HepG2 (cell line): Measurements from ENCODE around the gene EFNA2. TPM values are rescaled to one million over a fixed set of nuclear protein-coding genes. Genes with fewer than 3 reads are reported as not detected.

ENCODE experiments used
- ATAC-seq: fragments of 200-7000 bp; cut with Tn5 transposase; 3 replicates; pipeline ENCODE4 v1.9.1; 2020; ENCODE audit warnings: mild to moderate bottlenecking, moderate library complexity
- BruUV-seq: library from RNA; stranded (reverse); fragments of 400-500 nt; replicated peaks from 2 replicates; lab custom pipeline; 2021; lab: Mats Ljungman, UMichigan
- CTCF ChIA-PET: fragments of 300-600 bp; formaldehyde crosslinking; extraction: SDS; loops from one replicate; lab custom pipeline; 2021; ENCODE audit warnings: low total read pairs, inconsistent platforms, low intra/inter-chr PET ratio; lab: Yijun Ruan, JAX
- POLR2A ChIA-PET: fragments of 350-600 bp; sonication (Branson Sonifier 250); formaldehyde crosslinking; loops from one replicate; lab custom pipeline; 2020; ENCODE audit warnings: antibody characterized with exemption, inconsistent platforms; lab: Yijun Ruan, JAX
- DNase-seq: peaks from one replicate; pipeline ENCODE4 v3.0.0-alpha.2; 2015; ENCODE audit warnings: low spot score
- FAIRE-seq: peaks from 3 replicates; lab custom pipeline; 2011; peaks lifted over from hg19 to GRCh38; lab: Jason Lieb, UNC
- H2AFZ ChIP-seq: one replicate; pipeline ENCODE4 v1.6.1; 2011; ENCODE audit warnings: low read length, inconsistent platforms
- H3K27ac ChIP-seq: fragments of 300-600 bp; 3 replicates; pipeline ENCODE4 v1.8.0; 2011; ENCODE audit warnings: mixed run types, mild to moderate bottlenecking, mixed read lengths, low read length, inconsistent platforms; ENCODE audit not compliant: insufficient read depth; ENCODE audit errors: extremely low read length
- H3K27me3 ChIP-seq, 2 experiments: fragments of 200-600 bp in 1 of 2; 2 replicates in 1 of 2; 3 replicates in 1 of 2; pipeline versions ENCODE4 v1.6.0 to v1.8.0; 2011; ENCODE audit warnings: low read length in 2 of 2, mild to moderate bottlenecking in 2 of 2, moderate library complexity in 2 of 2, inconsistent platforms in 1 of 2; ENCODE audit not compliant: insufficient read depth in 2 of 2, control insufficient read depth in 1 of 2
- H3K36me3 ChIP-seq, 2 experiments: fragments of 200-600 bp in 1 of 2; replicated peaks in 1 of 2; 2 replicates in 1 of 2; 3 replicates in 1 of 2; pipeline versions ENCODE4 v1.5.1 to v1.8.0; 2011; ENCODE audit warnings: low read length in 2 of 2, inconsistent platforms in 1 of 2; ENCODE audit not compliant: insufficient read depth in 2 of 2, control insufficient read depth in 1 of 2
- H3K4me1 ChIP-seq: 2 replicates; pipeline ENCODE4 v1.5.1; 2012; ENCODE audit warnings: low read length, inconsistent platforms; ENCODE audit not compliant: insufficient read depth
- H3K4me2 ChIP-seq: 2 replicates; pipeline ENCODE4 v1.6.0; 2011; ENCODE audit warnings: low read depth, low read length, inconsistent platforms
- H3K4me3 ChIP-seq, 3 experiments: fragments of 200-600 bp in 1 of 3; sonication (generic), shearing (Covaris generic) in 1 of 3; replicated peaks in 1 of 3; 2 replicates each; pipeline ENCODE4 v1.5.1; 2011 to 2016; ENCODE audit warnings: low read length in 3 of 3, inconsistent platforms in 2 of 3, low read depth in 2 of 3, mild to moderate bottlenecking in 2 of 3, control low read depth in 1 of 3, mixed read lengths in 1 of 3; ENCODE audit not compliant: insufficient read depth in 1 of 3
- H3K79me2 ChIP-seq: one replicate; pipeline ENCODE4 v1.6.1; 2011; ENCODE audit warnings: low read length, inconsistent platforms; ENCODE audit not compliant: insufficient read depth
- H3K9ac ChIP-seq: 2 replicates; pipeline ENCODE4 v1.6.0; 2011; ENCODE audit warnings: mild to moderate bottlenecking, low read depth, low read length, inconsistent platforms; ENCODE audit not compliant: insufficient read depth
- H3K9me3 ChIP-seq: 2 replicates; pipeline ENCODE4 v1.5.1; 2012; ENCODE audit warnings: mild to moderate bottlenecking, low read length
- H4K20me1 ChIP-seq: 2 replicates; pipeline ENCODE4 v1.6.0; 2011; ENCODE audit warnings: inconsistent platforms, mild to moderate bottlenecking, low read length, moderate library complexity; ENCODE audit not compliant: insufficient read depth
- AGO2 ChIP-seq: fragments of 200-400 bp; formaldehyde crosslinking; optimal IDR thresholded peaks from 2 replicates; pipeline ENCODE3; 2017; ENCODE audit warnings: mild to moderate bottlenecking, low read depth, low read length, moderate library complexity
- HOXD1 ChIP-seq: sonication (generic); formaldehyde crosslinking; IDR thresholded peaks from 2 replicates; pipeline ENCODE4 v1.5.0; 2020; ENCODE audit warnings: missing genetic modification reagents
- YY1 ChIP-seq: IDR thresholded peaks from 2 replicates; pipeline ENCODE4 v1.6.1; 2011; ENCODE audit warnings: low read length, low read depth, moderate library complexity, mild to moderate bottlenecking; ENCODE audit not compliant: insufficient read depth, insufficient replicate concordance
- ZNF501 ChIP-seq: sonication (generic); formaldehyde crosslinking; IDR thresholded peaks from 2 replicates; pipeline ENCODE4 v1.5.1; 2020; ENCODE audit warnings: mild to moderate bottlenecking, moderate library complexity, missing genetic modification reagents
- ZNF510 ChIP-seq: sonication (generic); formaldehyde crosslinking; IDR thresholded peaks from 2 replicates; pipeline ENCODE4 v1.4.0; 2020; ENCODE audit warnings: low read depth, mild to moderate bottlenecking, missing genetic modification reagents
- ZNF572 ChIP-seq: sonication (generic); formaldehyde crosslinking; IDR thresholded peaks from 2 replicates; pipeline ENCODE4 v1.5.1; 2020; ENCODE audit warnings: mild to moderate bottlenecking, missing genetic modification reagents
- ZNF607 ChIP-seq: sonication (generic); formaldehyde crosslinking; IDR thresholded peaks from 2 replicates; pipeline ENCODE4 v1.5.1; 2020; ENCODE audit warnings: missing genetic modification reagents, mild to moderate bottlenecking, borderline replicate concordance
- ZNF746 ChIP-seq: sonication (generic); formaldehyde crosslinking; IDR thresholded peaks from 2 replicates; pipeline ENCODE4 v1.8.0; 2022; ENCODE audit warnings: mild to moderate bottlenecking, missing genetic modification reagents
- ZSCAN31 ChIP-seq: sonication (generic); formaldehyde crosslinking; IDR thresholded peaks from 2 replicates; pipeline ENCODE4 v1.5.0; 2020; ENCODE audit warnings: low read depth, mild to moderate bottlenecking, missing genetic modification reagents
- WGBS: methylation state at CpG from one replicate; pipeline ENCODE4 v1.1.6; 2017; ENCODE audit warnings: low lambda C conversion rate; 5-methylcytosine and 5-hydroxymethylcytosine counted together
- in situ Hi-C: cut with HindIII; loops from 2 replicates; pipeline ENCODE4 v1.10.0; 2017; ENCODE audit warnings: low pct_unique_long_range_greater_than_20kb; ENCODE audit not compliant: extremely low pct_ligation_motif_present
- intact Hi-C: fragments of 100-400 bp; cut with micrococcal nuclease; formaldehyde crosslinking; loops from one replicate; pipeline ENCODE4 v1.10.0; 2022; ENCODE audit not compliant: unreplicated experiment
- polyA plus RNA-seq, 8 experiments: library from polyadenylated mRNA; depleted of rRNA in 3 of 8; stranded (reverse) in 7 of 8; unstranded in 1 of 8; fragments of >200 nt; fragmentation: Illumina TruSeq in 4 of 8; extraction: Trizol in 4 of 8; gene quantifications; 2 replicates each; pipeline versions ENCODE4 v1.2.1 to v1.2.3, GENCODE V29; 2011 to 2016; ENCODE audit warnings: low read depth in 4 of 8, missing spikeins in 1 of 8, mixed read lengths in 1 of 8; ENCODE audit not compliant: insufficient read depth in 1 of 8
- total RNA-seq, 5 experiments: library from RNA; depleted of rRNA; stranded (reverse); fragments of >200 nt; fragmentation: Illumina TruSeq; extraction: Trizol; gene quantifications; 2 replicates each; pipeline ENCODE4 v1.2.3, GENCODE V29; 2016; ENCODE audit warnings: low read depth in 1 of 5
- TF ChIP-seq, protein P1 (sequence below), 2 experiments: fragments of 450-650 bp in 1 of 2; sonication (generic) in 1 of 2; formaldehyde crosslinking in 1 of 2; IDR thresholded peaks; 2 replicates each; pipeline versions ENCODE4 v1.6.1 to v1.8.0; 2016 to 2022; ENCODE audit warnings: antibody characterized with exemption in 1 of 2, mild to moderate bottlenecking in 1 of 2, missing genetic modification reagents in 1 of 2
- TF ChIP-seq, protein P2 (sequence below): sonication (generic); formaldehyde crosslinking; IDR thresholded peaks from 2 replicates; pipeline ENCODE4 v1.5.1; 2020; ENCODE audit warnings: missing genetic modification reagents, mild to moderate bottlenecking, borderline replicate concordance
- TF ChIP-seq, protein P3 (sequence below): sonication (generic); formaldehyde crosslinking; IDR thresholded peaks from 2 replicates; pipeline ENCODE4 v1.4.0; 2020; ENCODE audit warnings: missing genetic modification reagents
- TF ChIP-seq, protein P4 (sequence below): sonication (generic); formaldehyde crosslinking; IDR thresholded peaks from 2 replicates; pipeline ENCODE4 v1.4.0; 2020; ENCODE audit warnings: mild to moderate bottlenecking, missing genetic modification reagents

Gene EFNA2
- total and polyA plus RNA-seq, 2 of the 13 experiments (the other 11 are each of a cell fraction or from before 2014, with no cell fraction given): 6.0 to 9.9 TPM

DNA sequence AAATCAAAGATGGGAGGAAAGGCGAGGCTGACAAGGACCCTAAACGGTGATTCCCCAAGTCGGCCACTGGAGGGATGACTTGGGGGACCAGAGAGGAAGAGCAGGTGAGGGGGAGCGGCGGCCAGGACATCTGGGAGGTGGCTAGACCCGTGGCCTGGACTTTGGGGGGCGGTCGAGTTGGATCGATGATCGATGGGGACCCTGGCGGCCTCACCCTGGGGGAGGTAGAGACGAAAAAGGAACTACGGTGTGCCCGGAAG lies 24.2 kb upstream of the EFNA2 start:
- Histone ChIP-seq H3K27me3 (no peaks in the 10 kb centered on the region), H3K4me1 (peaks cover 77% of the 10 kb centered on the region), H3K27ac (peak overlapping the region; percentile 81), H3K9me3 (no peaks in the 10 kb centered on the region), H3K36me3 (peaks cover 4 to 15% of the 10 kb centered on the region in 2 experiments; a peak in 2 of 5 replicates), H3K4me3 (peak overlapping the region; percentile 71 to 81 (median 80)), H4K20me1 (peaks cover 29% of the 10 kb centered on the region; the same call in 1 of the 2 replicates), H3K4me2 (peak overlapping the region; percentile 98), H2AFZ (no peak overlapping the region), H3K79me2 (peaks cover 3% of the 10 kb centered on the region), H3K9ac (peak overlapping the region; percentile 78)
- no TSS peak for BruUV-seq
- no peak for ATAC-seq
- intact Hi-C loops: no loop called here
- in situ Hi-C loops: no loop called here
- WGBS: under 1% methylated on average over 14 of the region's 14 CpGs
- DNase-seq: no peak
- FAIRE-seq: no peak
- ChIA-PET CTCF (no interaction called here), POLR2A (interaction anchor here (1.3 to 13.7 kb wide), 7 partner anchors 3 to 23 kb away, joined by 4 to 668 read pairs (median 9); partner anchors contain the start of genes ATP5F1D, CIRBP, FAM174C and MIDN)
- TF ChIP-seq ZNF510 (CRISPR knock-in tag) (no peak), ZNF607 (CRISPR knock-in tag) (peak; percentile 14), AGO2 (peak; percentile 56), ZNF501 (CRISPR knock-in tag) (peak; percentile 58; the same call in 1 of the 2 replicates), YY1 (no peak), ZSCAN31 (CRISPR knock-in tag) (0 out of 2 replicates have a peak, but pooled peaks have one; percentile 12), HOXD1 (peak; percentile 23; the same call in 1 of the 2 replicates), ZNF746 (CRISPR knock-in tag) (0 out of 2 replicates have a peak, but pooled peaks have one; percentile 12), ZNF572 (CRISPR knock-in tag) (0 out of 2 replicates have a peak, but pooled peaks have one; percentile 9)
- TF ChIP-seq, protein P1, sequence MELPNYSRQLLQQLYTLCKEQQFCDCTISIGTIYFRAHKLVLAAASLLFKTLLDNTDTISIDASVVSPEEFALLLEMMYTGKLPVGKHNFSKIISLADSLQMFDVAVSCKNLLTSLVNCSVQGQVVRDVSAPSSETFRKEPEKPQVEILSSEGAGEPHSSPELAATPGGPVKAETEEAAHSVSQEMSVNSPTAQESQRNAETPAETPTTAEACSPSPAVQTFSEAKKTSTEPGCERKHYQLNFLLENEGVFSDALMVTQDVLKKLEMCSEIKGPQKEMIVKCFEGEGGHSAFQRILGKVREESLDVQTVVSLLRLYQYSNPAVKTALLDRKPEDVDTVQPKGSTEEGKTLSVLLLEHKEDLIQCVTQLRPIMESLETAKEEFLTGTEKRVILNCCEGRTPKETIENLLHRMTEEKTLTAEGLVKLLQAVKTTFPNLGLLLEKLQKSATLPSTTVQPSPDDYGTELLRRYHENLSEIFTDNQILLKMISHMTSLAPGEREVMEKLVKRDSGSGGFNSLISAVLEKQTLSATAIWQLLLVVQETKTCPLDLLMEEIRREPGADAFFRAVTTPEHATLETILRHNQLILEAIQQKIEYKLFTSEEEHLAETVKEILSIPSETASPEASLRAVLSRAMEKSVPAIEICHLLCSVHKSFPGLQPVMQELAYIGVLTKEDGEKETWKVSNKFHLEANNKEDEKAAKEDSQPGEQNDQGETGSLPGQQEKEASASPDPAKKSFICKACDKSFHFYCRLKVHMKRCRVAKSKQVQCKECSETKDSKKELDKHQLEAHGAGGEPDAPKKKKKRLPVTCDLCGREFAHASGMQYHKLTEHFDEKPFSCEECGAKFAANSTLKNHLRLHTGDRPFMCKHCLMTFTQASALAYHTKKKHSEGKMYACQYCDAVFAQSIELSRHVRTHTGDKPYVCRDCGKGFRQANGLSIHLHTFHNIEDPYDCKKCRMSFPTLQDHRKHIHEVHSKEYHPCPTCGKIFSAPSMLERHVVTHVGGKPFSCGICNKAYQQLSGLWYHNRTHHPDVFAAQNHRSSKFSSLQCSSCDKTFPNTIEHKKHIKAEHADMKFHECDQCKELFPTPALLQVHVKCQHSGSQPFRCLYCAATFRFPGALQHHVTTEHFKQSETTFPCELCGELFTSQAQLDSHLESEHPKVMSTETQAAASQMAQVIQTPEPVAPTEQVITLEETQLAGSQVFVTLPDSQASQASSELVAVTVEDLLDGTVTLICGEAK (IDR thresholded peaks at IDR 0.05): no peak
- TF ChIP-seq, protein P1 (CRISPR knock-in tag; IDR thresholded peaks at IDR 0.05): no peak
- TF ChIP-seq, protein P2, sequence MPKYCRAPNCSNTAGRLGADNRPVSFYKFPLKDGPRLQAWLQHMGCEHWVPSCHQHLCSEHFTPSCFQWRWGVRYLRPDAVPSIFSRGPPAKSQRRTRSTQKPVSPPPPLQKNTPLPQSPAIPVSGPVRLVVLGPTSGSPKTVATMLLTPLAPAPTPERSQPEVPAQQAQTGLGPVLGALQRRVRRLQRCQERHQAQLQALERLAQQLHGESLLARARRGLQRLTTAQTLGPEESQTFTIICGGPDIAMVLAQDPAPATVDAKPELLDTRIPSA (CRISPR knock-in tag): 0 out of 2 replicates have a peak, but pooled peaks have one; percentile 37
- TF ChIP-seq, protein P3, sequence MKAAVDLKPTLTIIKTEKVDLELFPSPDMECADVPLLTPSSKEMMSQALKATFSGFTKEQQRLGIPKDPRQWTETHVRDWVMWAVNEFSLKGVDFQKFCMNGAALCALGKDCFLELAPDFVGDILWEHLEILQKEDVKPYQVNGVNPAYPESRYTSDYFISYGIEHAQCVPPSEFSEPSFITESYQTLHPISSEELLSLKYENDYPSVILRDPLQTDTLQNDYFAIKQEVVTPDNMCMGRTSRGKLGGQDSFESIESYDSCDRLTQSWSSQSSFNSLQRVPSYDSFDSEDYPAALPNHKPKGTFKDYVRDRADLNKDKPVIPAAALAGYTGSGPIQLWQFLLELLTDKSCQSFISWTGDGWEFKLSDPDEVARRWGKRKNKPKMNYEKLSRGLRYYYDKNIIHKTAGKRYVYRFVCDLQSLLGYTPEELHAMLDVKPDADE (CRISPR knock-in tag): 0 out of 2 replicates have a peak, but pooled peaks have one; percentile 41
- TF ChIP-seq, protein P4, sequence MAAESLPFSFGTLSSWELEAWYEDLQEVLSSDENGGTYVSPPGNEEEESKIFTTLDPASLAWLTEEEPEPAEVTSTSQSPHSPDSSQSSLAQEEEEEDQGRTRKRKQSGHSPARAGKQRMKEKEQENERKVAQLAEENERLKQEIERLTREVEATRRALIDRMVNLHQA (CRISPR knock-in tag): no peak
